MM.1S (cell line): Measurements from ENCODE around the gene TRAFD1.

Source experiments
- DNase-seq: peaks from one replicate; pipeline ENCODE4 v3.0.0-alpha.2; 2015
- H2AFZ ChIP-seq: fragments of 300-600 bp; sonication (generic); 2 replicates; pipeline ENCODE4 v1.6.0; 2016; ENCODE audit warnings: antibody characterized with exemption, low read length
- H3F3A ChIP-seq: fragments of 300-600 bp; sonication (generic); 2 replicates; pipeline ENCODE4 v1.6.1; 2016; ENCODE audit warnings: mild to moderate bottlenecking, antibody characterized with exemption, low read length, moderate library complexity, mixed read lengths; ENCODE audit not compliant: insufficient read depth
- H3K27ac ChIP-seq: fragments of 300-600 bp; sonication (generic); 2 replicates; pipeline ENCODE4 v1.5.1; 2016; ENCODE audit warnings: mild to moderate bottlenecking, low read length
- H3K27me3 ChIP-seq: fragments of 300-600 bp; sonication (generic); replicated peaks from 2 replicates; pipeline ENCODE4 v1.6.0; 2016; ENCODE audit warnings: low read length; ENCODE audit not compliant: insufficient read depth
- H3K36me3 ChIP-seq: fragments of 300-600 bp; sonication (generic); replicated peaks from 2 replicates; pipeline ENCODE4 v1.6.1; 2016; ENCODE audit warnings: mild to moderate bottlenecking, low read length, mixed read lengths; ENCODE audit not compliant: insufficient read depth
- H3K4me1 ChIP-seq: fragments of 300-600 bp; sonication (generic); 2 replicates; pipeline ENCODE4 v1.6.1; 2016; ENCODE audit warnings: low read length, mixed read lengths
- H3K4me2 ChIP-seq: fragments of 300-600 bp; sonication (generic); 2 replicates; pipeline ENCODE4 v1.6.0; 2016; ENCODE audit warnings: low read depth, low read length
- H3K4me3 ChIP-seq: fragments of 300-600 bp; sonication (generic); 2 replicates; pipeline ENCODE4 v1.5.1; 2016; ENCODE audit warnings: low read length, mixed read lengths
- H3K79me2 ChIP-seq: fragments of 300-600 bp; sonication (generic); 2 replicates; pipeline ENCODE4 v1.6.1; 2016; ENCODE audit warnings: mixed run types, low read length, mixed read lengths
- H3K9ac ChIP-seq: fragments of 300-600 bp; sonication (generic); 2 replicates; pipeline ENCODE4 v1.6.1; 2016; ENCODE audit warnings: low read length, mixed read lengths
- H3K9me2 ChIP-seq: fragments of 300-600 bp; sonication (generic); replicated peaks from 2 replicates; pipeline ENCODE4 v1.6.1; 2016; ENCODE audit warnings: mild to moderate bottlenecking, low read length, mixed read lengths; ENCODE audit not compliant: insufficient read depth
- H3K9me3 ChIP-seq: fragments of 300-600 bp; sonication (generic); replicated peaks from 2 replicates; pipeline ENCODE4 v1.6.1; 2016; ENCODE audit warnings: mild to moderate bottlenecking, low read length, mixed read lengths; ENCODE audit not compliant: insufficient read depth
- H4K20me1 ChIP-seq: fragments of 300-600 bp; sonication (generic); 2 replicates; pipeline ENCODE4 v1.6.1; 2016; ENCODE audit warnings: mild to moderate bottlenecking, low read length, moderate library complexity, mixed read lengths; ENCODE audit not compliant: insufficient read depth
- CTCF ChIP-seq: fragments of 300-600 bp; sonication (generic); IDR thresholded peaks from 2 replicates; pipeline ENCODE4 v1.5.1; 2016; ENCODE audit warnings: antibody characterized with exemption, low read length, mixed read lengths
- EZH2 ChIP-seq: fragments of 300-600 bp; sonication (generic); optimal IDR thresholded peaks from 2 replicates; pipeline ENCODE3; 2017; ENCODE audit warnings: low read depth, mild to moderate bottlenecking, antibody characterized with exemption, low read length, mixed read lengths
- EZH2phosphoT487 ChIP-seq: fragments of 300-600 bp; sonication (generic); IDR thresholded peaks from 2 replicates; pipeline ENCODE4 v1.6.1; 2018; ENCODE audit warnings: antibody characterized with exemption, low read length

TRAFD1 gene

GRCh38 chr12:112160611-112161010 is 35.3 kb downstream of the TRAFD1 start:
- H3K9me3 ChIP-seq: no peaks in the 10 kb centered on the region
- H3K4me2 ChIP-seq: no peak overlapping the region
- no peak overlapping the region for H3K9ac ChIP-seq
- H4K20me1 ChIP-seq: no peaks in the 10 kb centered on the region
- no peaks in the 10 kb centered on the region for H3K36me3 ChIP-seq
- no peaks in the 10 kb centered on the region for H3K4me1 ChIP-seq
- DNase-seq: no peak
- H3K27me3 ChIP-seq: no peaks in the 10 kb centered on the region
- H3F3A ChIP-seq: no peaks in the 10 kb centered on the region
- no peak overlapping the region for H3K27ac ChIP-seq
- no peaks in the 10 kb centered on the region for H3K9me2 ChIP-seq
- TF ChIP-seq CTCF (no peak), EZH2phosphoT487 (no peak), EZH2 (no peak)
- no peak overlapping the region for H3K4me3 ChIP-seq
- no peaks in the 10 kb centered on the region for H3K79me2 ChIP-seq
- H2AFZ ChIP-seq: no peak overlapping the region

- Histone ChIP-seq H3K4me3 (no peak overlapping the region), H3K9me2 (no peaks in the 10 kb centered on the region), H3K4me2 (no peak overlapping the region), H3K36me3 (no peaks in the 10 kb centered on the region), H3K4me1 (no peaks in the 10 kb centered on the region), H3K79me2 (no peaks in the 10 kb centered on the region), H2AFZ (no peak overlapping the region), H4K20me1 (no peaks in the 10 kb centered on the region), H3K27me3 (no peaks in the 10 kb centered on the region), H3K27ac (no peak overlapping the region), H3K9ac (no peak overlapping the region), H3K9me3 (no peaks in the 10 kb centered on the region), H3F3A (no peaks in the 10 kb centered on the region)
- TF ChIP-seq CTCF: no peak
- no peak for TF ChIP-seq EZH2phosphoT487
- TF ChIP-seq EZH2: no peak
- DNase-seq: no peak
These were observed 36.4 kb downstream of the TRAFD1 start for GRCh38 chr12:112161711-112162110.

GRCh38 chr12:112162241-112162790 is 37.0 kb downstream of the TRAFD1 start:
- Histone ChIP-seq H3K36me3 (no peaks in the 10 kb centered on the region), H3K4me3 (no peak overlapping the region), H3F3A (no peaks in the 10 kb centered on the region), H3K4me1 (no peaks in the 10 kb centered on the region), H3K27me3 (no peaks in the 10 kb centered on the region), H2AFZ (no peak overlapping the region), H3K4me2 (no peak overlapping the region), H3K27ac (no peak overlapping the region), H4K20me1 (no peaks in the 10 kb centered on the region), H3K9ac (no peak overlapping the region), H3K9me2 (no peaks in the 10 kb centered on the region), H3K79me2 (no peaks in the 10 kb centered on the region), H3K9me3 (no peaks in the 10 kb centered on the region)
- DNase-seq: no peak
- TF ChIP-seq EZH2: no peak
- TF ChIP-seq CTCF: no peak
